HS-5 (cell line): ENCODE measurements around the gene CIRBP.
"Not testable (repeated sequence)": the region's sequence is repeated elsewhere in the genome, so short reads cannot be mapped to it uniquely, and the experiment has no call there.

Experiments
- DNase-seq: peaks from one replicate; pipeline ENCODE4 v3.0.0-alpha.2; 2012; ENCODE audit warnings: low read depth

CIRBP gene

DNA sequence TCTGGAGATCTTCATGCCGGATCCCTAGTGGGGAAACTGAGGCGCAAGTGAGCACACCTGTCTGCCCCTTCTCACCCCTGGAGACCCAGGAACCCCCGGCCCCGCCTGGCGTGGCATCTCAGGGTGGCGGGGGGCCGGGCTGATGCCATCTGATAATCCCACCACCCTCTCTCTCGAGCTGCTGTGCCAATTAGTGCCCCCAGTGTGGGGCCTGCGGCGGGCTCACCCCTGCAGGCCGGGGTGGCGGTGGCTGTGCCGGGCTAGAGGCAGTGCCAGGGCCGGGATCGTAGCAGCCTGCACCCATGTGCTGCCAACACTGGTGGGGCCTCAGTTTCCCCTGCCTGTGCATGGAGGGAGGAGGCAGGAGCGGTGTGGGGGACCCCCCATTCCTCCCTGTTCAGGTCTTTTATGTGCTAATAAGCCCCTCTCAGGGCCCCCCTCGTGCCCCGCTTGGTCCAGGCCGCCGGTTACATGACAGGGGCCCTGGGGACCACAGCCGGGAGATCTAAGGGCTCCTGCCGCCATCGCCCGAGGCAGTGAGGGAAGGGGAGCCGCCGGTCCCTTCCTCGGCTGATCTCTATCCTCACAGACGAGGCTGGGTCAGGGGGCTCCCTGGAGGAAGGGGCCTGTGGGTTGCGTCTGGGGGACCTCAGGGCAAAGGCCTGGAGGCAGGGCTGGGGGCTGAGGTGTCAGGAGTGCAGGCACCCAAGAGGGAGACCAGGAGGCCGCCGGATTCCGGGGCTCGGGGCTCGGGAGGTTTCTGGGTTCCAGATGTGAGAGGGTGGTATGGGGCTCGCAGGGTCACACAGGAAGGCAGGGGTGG, 24.9 kb downstream of the CIRBP start:
- DNase-seq = no peak

GRCh38 chr19:1294688-1295087, 25.6 kb downstream of the CIRBP start:
- DNase-seq = no peak

- no peak for DNase-seq
These were observed 26.3 kb downstream of the CIRBP start for GRCh38 chr19:1295169-1296012.

GRCh38 chr19:1296078-1296477, 26.9 kb downstream of the CIRBP start:
- DNase-seq = no peak

- DNase-seq = no peak
These were observed 27.6 kb downstream of the CIRBP start for GRCh38 chr19:1296575-1297271.

DNA sequence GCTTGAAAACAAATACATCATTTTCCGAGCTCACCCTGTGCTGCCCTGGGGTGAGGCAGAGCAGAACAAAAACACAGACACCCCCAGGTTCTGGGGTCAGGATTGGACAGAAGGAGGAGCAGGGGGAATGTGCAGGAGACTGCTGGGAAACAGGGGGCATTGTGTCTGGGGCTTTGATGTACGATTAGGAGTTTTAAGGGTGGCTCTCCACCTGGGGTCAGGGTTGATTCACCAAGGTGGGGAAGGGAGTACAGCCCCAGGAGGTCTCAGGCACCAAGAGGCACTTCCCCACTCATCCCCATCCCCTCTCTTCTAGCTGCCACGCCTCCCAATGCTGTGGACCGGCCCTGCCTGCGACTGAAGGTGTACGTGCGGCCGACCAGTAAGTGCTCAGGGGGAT, 29.1 kb downstream of the CIRBP start:
- DNase-seq = no peak

- DNase-seq = no peak
These were observed 30.7 kb downstream of the CIRBP start for GRCh38 chr19:1299801-1300200.

DNA sequence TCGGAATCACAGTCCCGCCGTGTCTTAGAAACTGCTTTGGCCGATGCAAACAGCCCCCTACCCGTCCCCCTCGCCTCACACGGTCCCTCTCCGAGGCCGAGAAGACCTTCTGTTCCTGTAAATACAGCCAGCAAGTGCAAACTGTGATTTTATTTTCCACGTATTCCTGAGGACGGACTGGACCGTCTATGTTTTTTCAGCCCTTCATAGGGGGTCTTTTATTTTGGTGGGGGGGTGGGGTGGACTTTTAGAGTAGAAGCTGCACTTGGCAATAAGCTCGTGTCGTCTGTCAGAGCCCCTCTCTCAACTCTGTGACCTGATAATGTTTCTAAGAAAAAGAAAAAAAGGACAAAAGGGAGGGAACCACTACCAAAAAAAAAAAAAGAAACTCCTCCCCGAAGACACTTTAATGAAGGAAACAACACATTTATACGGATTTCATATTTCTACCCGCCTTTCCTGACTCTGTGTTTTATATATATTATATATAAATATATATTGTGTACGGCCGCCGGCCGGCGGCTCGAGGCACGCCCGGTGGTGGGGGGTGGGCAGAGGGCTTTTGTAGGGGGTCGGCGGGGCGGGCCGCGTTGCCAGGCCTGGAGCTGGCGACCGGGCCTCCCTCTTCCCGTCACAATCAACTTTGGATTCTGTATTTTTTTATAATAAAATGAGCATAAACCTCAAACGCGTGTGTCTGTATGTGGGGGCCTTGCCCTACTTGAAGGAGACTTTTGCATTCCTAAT, 31.8 kb downstream of the CIRBP start:
- DNase-seq = no peak

- DNase-seq = no peak
These were observed 33.6 kb downstream of the CIRBP start for GRCh38 chr19:1302533-1303239.

DNA sequence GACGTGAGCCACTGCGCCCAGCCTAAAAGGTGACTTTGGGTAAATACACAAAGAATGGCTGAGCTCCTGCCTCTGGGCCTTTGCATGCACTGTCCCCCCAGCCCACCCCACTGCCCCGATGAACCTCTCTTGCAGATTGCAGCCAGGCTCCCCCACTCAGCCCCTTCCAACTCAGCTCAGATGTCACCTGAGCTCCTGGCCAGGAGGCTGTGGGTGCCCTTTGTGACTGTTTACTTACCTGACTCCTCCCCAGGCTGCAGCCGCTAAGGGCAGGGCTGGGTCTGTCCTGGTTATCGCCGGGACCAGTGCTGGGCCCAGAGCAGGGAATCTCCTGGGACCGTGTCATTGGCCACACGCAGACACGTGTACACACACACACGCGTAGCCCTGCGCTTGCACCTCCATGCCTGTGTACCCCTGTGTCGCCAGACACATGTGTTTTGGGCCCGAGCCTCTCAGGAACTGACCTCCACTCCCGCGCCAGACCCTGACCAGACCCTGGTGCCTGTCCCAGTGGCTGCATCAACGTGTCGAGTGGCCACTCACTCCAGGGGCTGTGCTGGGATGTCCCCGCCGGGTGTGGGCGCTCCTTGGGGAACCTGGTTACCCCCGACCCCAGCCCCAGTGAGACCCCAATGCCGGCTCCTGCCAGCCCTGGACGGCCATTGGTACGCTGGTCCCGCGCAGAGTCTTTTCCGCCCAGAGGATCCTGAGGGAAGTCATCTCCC, 35.2 kb downstream of the CIRBP start:
- DNase-seq = no peak

DNA sequence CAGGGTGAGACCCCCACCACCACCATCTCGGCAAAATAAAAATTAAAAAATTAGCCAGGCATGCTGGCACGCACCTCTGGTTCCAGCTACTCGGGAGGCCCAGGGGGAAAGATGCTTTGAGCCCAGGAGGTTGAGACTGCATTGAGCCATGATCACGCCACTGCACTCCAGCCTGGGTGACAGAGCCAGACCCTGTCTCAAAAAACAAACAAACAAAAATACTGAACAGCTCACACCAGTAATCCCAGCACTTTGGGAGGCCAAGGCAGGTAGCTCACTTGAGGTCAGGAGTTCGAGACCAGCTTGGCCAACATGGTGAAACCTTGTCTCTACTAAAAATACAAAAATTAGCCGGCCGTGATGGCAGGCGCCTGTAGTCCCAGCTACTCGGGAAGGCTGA, 36.2 kb downstream of the CIRBP start:
- not testable (repeated sequence) for DNase-seq

DNA sequence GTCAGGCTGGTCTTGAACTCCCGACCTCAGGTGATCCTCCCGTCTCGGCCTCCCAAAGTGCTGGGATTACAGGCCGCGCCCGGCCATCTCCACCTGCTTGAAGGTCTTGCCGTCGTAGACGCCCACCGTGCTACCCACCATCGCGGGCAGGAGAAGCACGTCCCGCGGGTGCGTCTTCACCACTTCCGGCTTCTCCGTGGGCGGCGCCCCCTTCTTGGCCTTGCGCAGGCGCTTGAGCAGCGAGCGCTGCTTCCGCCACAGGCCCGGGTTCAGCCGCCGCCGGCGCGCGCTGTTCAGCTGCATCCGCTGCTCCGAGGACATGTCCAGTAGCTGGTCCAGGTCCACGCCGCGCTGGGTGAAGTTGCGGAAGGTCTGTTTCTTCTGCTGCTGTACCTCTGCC, 38.2 kb downstream of the CIRBP start:
- DNase-seq = no peak

- DNase-seq = no peak
These were observed 38.7 kb downstream of the CIRBP start for GRCh38 chr19:1307755-1308303.

GRCh38 chr19:1308718-1309117, 39.6 kb downstream of the CIRBP start:
- no peak for DNase-seq

DNA sequence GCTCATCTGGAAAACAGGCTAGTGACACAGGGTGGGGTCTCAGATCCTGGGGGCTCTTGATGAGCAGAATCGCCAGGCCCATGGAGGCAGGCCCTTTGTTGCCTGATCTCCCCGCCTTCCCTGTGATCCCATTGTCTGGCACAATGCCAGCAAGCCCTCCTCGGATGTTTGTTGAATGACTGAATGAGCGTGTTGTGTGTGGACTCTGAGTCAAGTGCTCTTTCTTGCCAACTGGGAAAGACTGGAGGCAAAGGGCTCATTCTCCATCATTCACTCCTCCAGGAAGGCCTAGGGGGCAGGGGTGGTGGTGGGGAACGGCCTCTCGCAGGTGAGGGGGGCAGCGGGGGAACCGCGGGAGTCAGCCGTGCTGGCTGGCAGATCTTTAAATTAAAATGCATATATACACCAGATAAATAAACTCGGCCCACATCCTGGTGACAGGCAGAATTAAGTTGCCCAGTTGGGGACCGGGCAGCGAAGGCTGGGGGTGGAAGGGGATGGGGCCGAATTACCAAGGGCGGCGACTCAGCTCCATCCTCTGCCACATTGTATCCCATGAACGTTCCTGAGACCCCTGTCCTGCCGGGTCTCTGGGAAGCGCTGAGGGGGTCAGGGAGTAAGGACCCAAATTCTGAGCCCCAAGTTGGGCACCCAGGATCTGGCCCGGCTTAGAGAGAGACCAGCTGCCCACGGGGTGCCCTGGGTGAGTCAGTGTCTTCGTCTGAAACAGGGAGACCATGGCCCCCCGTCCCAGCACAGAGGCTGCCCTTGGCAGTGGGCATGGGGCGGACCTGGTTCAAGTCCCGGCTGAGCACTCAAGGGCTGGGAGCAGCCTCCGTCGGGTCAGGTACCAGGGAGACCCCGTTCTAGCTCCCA, 41.1 kb downstream of the CIRBP start:
- DNase-seq = no peak

- no peak for DNase-seq
These were observed 41.7 kb downstream of the CIRBP start for GRCh38 chr19:1310853-1311180.

DNA sequence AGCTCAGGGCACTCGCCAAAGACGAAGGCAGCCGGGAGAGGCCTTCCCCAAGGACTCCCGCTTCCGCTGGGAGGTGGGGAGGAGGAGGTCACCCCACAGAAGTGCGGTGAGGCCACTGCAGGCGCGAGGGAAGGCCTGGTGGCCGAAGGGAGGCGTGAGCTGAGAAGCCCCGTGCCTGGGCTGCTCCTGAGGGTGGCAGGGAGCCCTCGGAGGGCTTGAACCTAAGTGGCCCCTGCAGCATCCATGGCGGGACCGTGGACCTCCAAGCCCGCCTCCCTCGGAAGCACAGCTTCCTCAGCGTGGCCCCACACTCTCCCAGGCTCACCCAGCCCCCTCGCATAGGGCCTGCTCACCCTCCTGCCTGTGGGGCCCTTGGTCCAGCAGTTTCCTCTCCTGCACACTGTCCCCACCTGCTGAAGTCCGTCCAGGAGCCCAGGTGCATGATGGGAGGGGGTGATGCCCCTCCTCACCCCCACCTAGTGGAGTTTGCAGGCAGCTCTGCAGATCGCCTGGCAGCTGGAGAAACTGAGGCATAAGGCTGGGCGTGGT, 42.5 kb downstream of the CIRBP start:
- no peak for DNase-seq

GRCh38 chr19:1312767-1313694, 43.9 kb downstream of the CIRBP start:
- peak; percentile 31 for DNase-seq
